ENCODE measurements around the gene EIF2AK3. TPM values are rescaled to one million over a fixed set of nuclear protein-coding genes. Genes with fewer than 3 reads are reported as not detected.
A peak's percentile ranks its signal among the peaks of the same experiment; 100 is the strongest.
"Not testable (repeated sequence)": the region's sequence is repeated elsewhere in the genome, so short reads cannot be mapped to it uniquely, and the experiment has no call there.

EIF2AK3 gene
- total RNA-seq, 1 experiment from 2014 or later = 10.2 TPM

GRCh38 chr2:88597168-88597567 lies 30.1 kb downstream of the EIF2AK3 start:
- DNase-seq (ENCODE audit: low spot score) = no peak

GRCh38 chr2:88596141-88596830 lies 31.0 kb downstream of the EIF2AK3 start:
- DNase-seq (ENCODE audit: low spot score) = peak; percentile 64

- no peak for DNase-seq (ENCODE audit: low spot score)
These were observed 35.6 kb downstream of the EIF2AK3 start for GRCh38 chr2:88591698-88592097.

- peak; percentile 79 for DNase-seq (ENCODE audit: low spot score)
These were observed 36.2 kb downstream of the EIF2AK3 start for GRCh38 chr2:88590998-88591613.

- no peak for DNase-seq (ENCODE audit: low spot score)
These were observed 41.3 kb downstream of the EIF2AK3 start for GRCh38 chr2:88585969-88586368.

- no peak for DNase-seq (ENCODE audit: low spot score)
These were observed 45.2 kb downstream of the EIF2AK3 start for GRCh38 chr2:88582030-88582429.

- no peak for DNase-seq (ENCODE audit: low spot score)
These were observed 47.2 kb downstream of the EIF2AK3 start for GRCh38 chr2:88580088-88580487.

GRCh38 chr2:88575630-88576029 lies 51.6 kb downstream of the EIF2AK3 start:
- DNase-seq (ENCODE audit: low spot score) = no peak

GRCh38 chr2:88575051-88575450 lies 52.2 kb downstream of the EIF2AK3 start:
- DNase-seq (ENCODE audit: low spot score) = no peak

GRCh38 chr2:88574445-88574844 lies 52.8 kb downstream of the EIF2AK3 start:
- no peak for DNase-seq (ENCODE audit: low spot score)

GRCh38 chr2:88568179-88568578 lies 59.1 kb downstream of the EIF2AK3 start:
- DNase-seq (ENCODE audit: low spot score) = no peak

GRCh38 chr2:88564402-88564801 lies 62.9 kb downstream of the EIF2AK3 start:
- no peak for DNase-seq (ENCODE audit: low spot score)

- no peak for DNase-seq (ENCODE audit: low spot score)
These were observed 64.1 kb downstream of the EIF2AK3 start for GRCh38 chr2:88563129-88563528.

- no peak for DNase-seq (ENCODE audit: low spot score)
These were observed 65.4 kb downstream of the EIF2AK3 start for GRCh38 chr2:88561646-88562388.

GRCh38 chr2:88560619-88561307 lies 66.5 kb downstream of the EIF2AK3 start:
- DNase-seq (ENCODE audit: low spot score) = no peak

GRCh38 chr2:88557290-88557689 lies 70.0 kb downstream of the EIF2AK3 start:
- no peak for DNase-seq (ENCODE audit: low spot score)

GRCh38 chr2:88556026-88556425 lies 71.2 kb downstream of the EIF2AK3 start:
- no peak for DNase-seq (ENCODE audit: low spot score)

GRCh38 chr2:88554189-88554588 lies 73.1 kb downstream of the EIF2AK3 start:
- peak; percentile 16 for DNase-seq (ENCODE audit: low spot score)

GRCh38 chr2:88549616-88550292 lies 77.5 kb downstream of the EIF2AK3 start:
- DNase-seq (ENCODE audit: low spot score) = no peak

GRCh38 chr2:88546291-88546690 lies 81.0 kb downstream of the EIF2AK3 start:
- not testable (repeated sequence) for DNase-seq (ENCODE audit: low spot score)

- DNase-seq (ENCODE audit: low spot score) = peak; percentile 51
These were observed 82.1 kb downstream of the EIF2AK3 start for GRCh38 chr2:88545118-88545517.
